ENCODE results near the gene DNAH8.

The DNAH8 gene

DNA sequence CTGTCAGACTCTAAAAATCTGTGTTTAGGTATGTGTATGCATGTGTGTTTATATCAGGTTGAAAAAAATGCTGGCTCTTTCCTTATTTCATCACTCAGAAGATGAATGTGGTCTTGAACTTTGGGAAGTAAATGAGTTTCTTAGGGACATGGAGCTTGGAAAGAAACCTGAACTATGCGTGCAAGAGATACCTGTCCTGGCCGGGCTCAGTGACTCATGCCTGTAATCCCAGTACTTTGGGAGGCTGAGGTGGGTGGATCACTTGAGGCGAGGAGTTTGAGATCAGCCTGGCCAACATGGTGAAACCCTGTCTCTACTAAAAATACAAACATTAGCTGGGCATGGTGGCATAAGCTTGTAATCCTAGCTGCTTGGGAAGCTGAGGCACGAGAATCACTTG is 329.1 kb downstream of the DNAH8 start:
- DNase-seq (ENCODE audit: insufficient read length, low spot score) (no peak), FAIRE-seq (no peak)
- no peak for TF ChIP-seq CTCF (IDR thresholded peaks at IDR 0.05; ENCODE audit: insufficient read depth, missing control alignments)

- DNase-seq (ENCODE audit: insufficient read length, low spot score) (no peak), FAIRE-seq (no peak)
- TF ChIP-seq CTCF (IDR thresholded peaks at IDR 0.05; ENCODE audit: insufficient read depth, missing control alignments) = no peak
Measured at GRCh38 chr6:39047434-39048327, 332.6 kb downstream of the DNAH8 start.

GRCh38 chr6:39048481-39049399 is 333.6 kb downstream of the DNAH8 start, which contains the start of gene GLP1R:
TSS of gene GLP1R (plus strand) at chr6:39048781. CDS start at chr6:39048841, 60 bp downstream.
- DNase-seq (ENCODE audit: insufficient read length, low spot score) (no peak), FAIRE-seq (no peak)
- no peak for TF ChIP-seq CTCF (IDR thresholded peaks at IDR 0.05; ENCODE audit: insufficient read depth, missing control alignments)

GRCh38 chr6:39049575-39050283 is 334.6 kb downstream of the DNAH8 start:
- FAIRE-seq (no peak), DNase-seq (ENCODE audit: insufficient read length, low spot score) (no peak)
- no peak for TF ChIP-seq CTCF (IDR thresholded peaks at IDR 0.05; ENCODE audit: insufficient read depth, missing control alignments)

- FAIRE-seq = no peak
- no peak for TF ChIP-seq CTCF (IDR thresholded peaks at IDR 0.05; ENCODE audit: insufficient read depth, missing control alignments)
- no peak for DNase-seq (ENCODE audit: insufficient read length, low spot score)
Measured at GRCh38 chr6:39050453-39051112, 335.5 kb downstream of the DNAH8 start.

DNA sequence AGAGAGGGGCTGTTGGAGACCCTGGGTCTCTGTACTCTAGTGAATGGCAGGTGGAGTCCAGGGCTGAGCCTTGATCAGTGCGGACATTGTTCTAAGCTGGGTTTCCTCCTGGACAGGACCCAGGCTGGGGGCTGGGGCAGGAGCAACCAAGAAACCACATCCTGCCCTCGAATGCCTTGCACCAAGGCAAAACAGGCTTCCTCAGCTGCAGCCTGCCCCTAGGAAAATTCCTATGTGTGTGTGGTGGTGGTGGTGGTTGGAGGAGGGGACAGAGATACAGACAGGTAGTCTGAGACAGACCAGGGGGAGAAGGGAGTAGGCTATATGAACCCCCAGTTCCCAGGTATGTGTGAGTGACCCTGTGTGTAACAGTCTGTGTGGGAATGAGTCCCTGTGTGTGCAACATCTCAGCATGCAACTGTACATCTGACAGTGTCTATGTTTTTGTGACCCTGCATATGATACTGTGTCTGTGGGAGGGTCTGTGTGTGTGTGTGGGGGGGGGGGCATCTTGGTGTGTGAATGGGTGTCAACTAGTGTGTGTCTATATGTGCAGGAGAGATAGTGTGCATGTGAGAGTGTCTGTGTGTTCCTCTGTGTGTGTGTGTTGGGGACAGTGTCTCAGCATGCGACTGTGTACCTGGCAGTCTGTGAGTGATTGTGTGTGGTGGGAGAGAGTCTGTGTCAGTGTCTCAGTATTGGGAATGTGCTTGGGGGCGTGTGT is 336.4 kb downstream of the DNAH8 start:
- DNase-seq (ENCODE audit: insufficient read length, low spot score) = no peak
- no peak for FAIRE-seq
- no peak for TF ChIP-seq CTCF (IDR thresholded peaks at IDR 0.05; ENCODE audit: insufficient read depth, missing control alignments)

Data from D721Med (cell line).